ENCODE data around the gene GPI. TPM values are rescaled to one million over a fixed set of nuclear protein-coding genes. Genes with fewer than 3 reads are reported as not detected.
"Not testable (repeated sequence)": the region's sequence is repeated elsewhere in the genome, so short reads cannot be mapped to it uniquely, and the experiment has no call there.

The GPI gene
- total RNA-seq, 6 donors from 2014 or later = 90.4 to 198 (median 128) TPM

DNA sequence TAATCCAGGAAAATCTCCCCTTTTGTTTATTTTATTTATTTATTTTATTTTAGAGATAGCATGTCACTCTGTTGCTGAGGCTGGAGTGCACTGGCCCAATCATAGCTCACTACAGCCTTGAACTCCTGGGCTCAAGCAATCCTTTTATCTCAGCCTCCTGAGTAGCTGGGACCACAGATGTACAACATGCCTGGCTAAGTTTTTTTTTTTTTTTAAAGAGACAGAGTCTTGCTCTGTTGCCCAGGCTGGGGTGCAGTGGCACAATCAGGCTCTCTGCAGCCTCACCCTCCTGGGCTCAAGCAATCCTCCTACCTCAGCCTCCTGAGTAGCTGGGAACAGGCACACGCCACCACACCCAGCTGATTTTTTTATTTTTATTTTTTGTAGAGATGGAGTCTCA lies 32.9 kb downstream of the GPI start:
- WGBS, 2 donors = 96 to 100% methylated on average over 1 of the region's 1 CpG
- Histone ChIP-seq H3K4me3 (no peak overlapping the region), H3K4me1 (peaks cover 0 to 5% (median 0%) of the 10 kb centered on the region in 4 donors), H3K27me3 (no peaks in the 10 kb centered on the region), H3K9me3 (no peaks in the 10 kb centered on the region), H3K36me3 (peaks cover 10 to 80% (median 57%) of the 10 kb centered on the region in 4 donors), H3K27ac (no peak overlapping the region)
- no peak for DNase-seq
- TF ChIP-seq, protein P1, sequence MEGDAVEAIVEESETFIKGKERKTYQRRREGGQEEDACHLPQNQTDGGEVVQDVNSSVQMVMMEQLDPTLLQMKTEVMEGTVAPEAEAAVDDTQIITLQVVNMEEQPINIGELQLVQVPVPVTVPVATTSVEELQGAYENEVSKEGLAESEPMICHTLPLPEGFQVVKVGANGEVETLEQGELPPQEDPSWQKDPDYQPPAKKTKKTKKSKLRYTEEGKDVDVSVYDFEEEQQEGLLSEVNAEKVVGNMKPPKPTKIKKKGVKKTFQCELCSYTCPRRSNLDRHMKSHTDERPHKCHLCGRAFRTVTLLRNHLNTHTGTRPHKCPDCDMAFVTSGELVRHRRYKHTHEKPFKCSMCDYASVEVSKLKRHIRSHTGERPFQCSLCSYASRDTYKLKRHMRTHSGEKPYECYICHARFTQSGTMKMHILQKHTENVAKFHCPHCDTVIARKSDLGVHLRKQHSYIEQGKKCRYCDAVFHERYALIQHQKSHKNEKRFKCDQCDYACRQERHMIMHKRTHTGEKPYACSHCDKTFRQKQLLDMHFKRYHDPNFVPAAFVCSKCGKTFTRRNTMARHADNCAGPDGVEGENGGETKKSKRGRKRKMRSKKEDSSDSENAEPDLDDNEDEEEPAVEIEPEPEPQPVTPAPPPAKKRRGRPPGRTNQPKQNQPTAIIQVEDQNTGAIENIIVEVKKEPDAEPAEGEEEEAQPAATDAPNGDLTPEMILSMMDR (IDR thresholded peaks at IDR 0.05) = no peak
- TF ChIP-seq EP300 (IDR thresholded peaks at IDR 0.05) (no peak), POLR2AphosphoS5 (IDR thresholded peaks at IDR 0.05) (no peak), POLR2A (IDR thresholded peaks at IDR 0.05) (no peak)
- no peak for ATAC-seq (ENCODE audit: low FRiP score in 2 of 2)

DNA sequence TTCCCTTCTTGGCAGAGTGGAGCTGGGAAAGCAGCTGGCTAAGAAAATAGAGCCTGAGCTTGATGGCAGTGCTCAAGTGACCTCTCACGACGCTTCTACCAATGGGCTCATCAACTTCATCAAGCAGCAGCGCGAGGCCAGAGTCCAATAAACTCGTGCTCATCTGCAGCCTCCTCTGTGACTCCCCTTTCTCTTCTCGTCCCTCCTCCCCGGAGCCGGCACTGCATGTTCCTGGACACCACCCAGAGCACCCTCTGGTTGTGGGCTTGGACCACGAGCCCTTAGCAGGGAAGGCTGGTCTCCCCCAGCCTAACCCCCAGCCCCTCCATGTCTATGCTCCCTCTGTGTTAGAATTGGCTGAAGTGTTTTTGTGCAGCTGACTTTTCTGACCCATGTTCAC lies 34.9 kb downstream of the GPI start:
- TF ChIP-seq POLR2A (IDR thresholded peaks at IDR 0.05) (no peak), POLR2AphosphoS5 (IDR thresholded peaks at IDR 0.05) (no peak), EP300 (IDR thresholded peaks at IDR 0.05) (no peak)
- TF ChIP-seq, protein P1 (IDR thresholded peaks at IDR 0.05) = no peak
- DNase-seq (no peak), ATAC-seq (ENCODE audit: low FRiP score in 2 of 2) (no peak)
- H3K4me1 ChIP-seq = peaks cover 0 to 16% (median 6%) of the 10 kb centered on the region in 4 donors
- H3K27me3 ChIP-seq = no peaks in the 10 kb centered on the region
- peaks cover 6 to 59% (median 44%) of the 10 kb centered on the region in 4 donors for H3K36me3 ChIP-seq
- no peak overlapping the region for H3K4me3 ChIP-seq
- 92 to 93% methylated on average over 9 of the region's 9 CpGs for WGBS, 2 donors
- no peaks in the 10 kb centered on the region for H3K9me3 ChIP-seq
- H3K27ac ChIP-seq = no peak overlapping the region

DNA sequence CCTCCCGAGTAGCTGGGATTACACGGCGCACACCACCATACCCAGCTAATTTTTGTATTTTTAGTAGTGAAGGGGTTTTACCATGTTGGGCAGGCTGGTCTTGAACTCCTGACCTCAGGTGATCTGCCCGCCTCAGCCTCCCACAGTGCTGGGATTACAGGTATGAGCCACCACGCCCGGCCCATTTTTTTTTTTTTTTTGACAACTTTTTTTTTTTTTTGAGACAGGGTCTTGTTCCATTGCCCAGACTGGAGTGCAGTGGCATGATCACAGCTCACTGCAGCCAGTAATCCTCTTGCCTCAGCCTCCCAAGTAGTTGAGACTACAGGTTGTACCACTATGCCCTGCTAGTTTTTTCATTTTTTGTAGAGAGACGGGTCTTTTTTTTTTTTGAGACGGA lies 35.8 kb downstream of the GPI start:
- H3K27ac ChIP-seq; H3K27me3 ChIP-seq; H3K9me3 ChIP-seq; H3K4me3 ChIP-seq; DNase-seq; ATAC-seq (ENCODE audit: low FRiP score in 2 of 2): not testable (repeated sequence)
- Histone ChIP-seq H3K4me1 (peaks cover 0 to 20% (median 8%) of the 10 kb centered on the region in 4 donors), H3K36me3 (peaks cover 3 to 50% (median 38%) of the 10 kb centered on the region in 4 donors)
- 95 to 96% methylated on average over 8 of the region's 8 CpGs for WGBS, 2 donors

DNA sequence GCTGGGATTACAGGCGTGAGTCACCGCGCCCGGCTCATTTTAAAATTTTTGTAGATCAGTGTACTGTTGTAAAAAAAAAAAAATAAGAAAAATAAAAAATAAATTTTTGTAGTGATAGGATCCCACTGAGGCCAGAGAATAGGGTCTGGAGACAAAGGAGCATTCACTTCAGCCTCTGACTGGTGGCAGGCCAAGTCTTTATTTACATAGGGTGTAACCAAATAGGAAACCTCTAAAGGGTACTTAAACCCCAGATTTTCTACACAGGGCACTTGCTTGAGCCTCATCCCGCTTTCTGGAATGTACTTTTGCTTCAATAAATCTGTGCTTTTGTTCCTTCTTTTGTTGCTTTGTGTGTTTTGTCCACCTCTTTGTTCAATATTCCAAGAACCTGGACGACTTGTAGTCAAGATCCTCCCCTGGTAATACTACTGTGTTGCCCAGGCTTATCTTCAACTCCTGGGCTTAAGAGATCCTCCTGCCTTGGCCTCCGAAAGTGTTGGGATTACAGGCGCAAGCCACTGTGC lies 37.1 kb downstream of the GPI start:
- H3K4me1 ChIP-seq = peaks cover 0 to 20% (median 8%) of the 10 kb centered on the region in 4 donors
- ATAC-seq (ENCODE audit: low FRiP score in 2 of 2) (no peak), DNase-seq (no peak)
- TF ChIP-seq, protein P1 (IDR thresholded peaks at IDR 0.05) = no peak
- TF ChIP-seq EP300 (IDR thresholded peaks at IDR 0.05) (no peak), POLR2AphosphoS5 (IDR thresholded peaks at IDR 0.05) (no peak), POLR2A (IDR thresholded peaks at IDR 0.05) (no peak)
- WGBS, 2 donors = 86 to 87% methylated on average over 8 of the region's 8 CpGs
- H3K9me3 ChIP-seq = no peaks in the 10 kb centered on the region
- no peak overlapping the region for H3K4me3 ChIP-seq
- H3K27me3 ChIP-seq = no peaks in the 10 kb centered on the region
- no peak overlapping the region for H3K27ac ChIP-seq
- H3K36me3 ChIP-seq = peaks cover 0 to 37% (median 27%) of the 10 kb centered on the region in 4 donors

DNA sequence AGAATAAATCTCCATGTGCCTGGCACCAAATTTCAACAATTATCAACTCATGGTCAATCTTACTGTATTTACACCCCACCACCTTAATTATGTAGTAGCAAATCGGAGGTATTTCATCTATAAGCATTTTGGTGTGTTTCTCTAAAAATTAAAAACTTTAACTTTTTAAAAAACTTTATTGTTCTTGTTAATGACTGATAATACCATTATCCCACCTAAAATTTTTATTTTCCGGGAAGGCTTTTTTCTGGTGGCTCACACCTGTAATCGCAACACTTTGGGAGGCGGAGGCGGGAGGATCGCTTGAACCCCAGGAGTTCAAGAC lies 38.8 kb downstream of the GPI start:
- WGBS, 2 donors = 38 to 43% methylated on average over 6 of the region's 6 CpGs
- ATAC-seq (ENCODE audit: low FRiP score in 2 of 2) = no peak

More for the DNA sequence above, 38.8 kb downstream of the GPI start:
- Histone ChIP-seq H3K27ac (peak overlapping the region in 3 of 4 donors; percentile 49 to 78 (median 77)), H3K36me3 (peaks cover 0 to 22% (median 19%) of the 10 kb centered on the region in 4 donors), H3K4me3 (peak overlapping the region in 3 of 4 donors; percentile 63 to 97 (median 83)), H3K4me1 (peaks cover 0 to 20% (median 8%) of the 10 kb centered on the region in 4 donors), H3K9me3 (no peaks in the 10 kb centered on the region), H3K27me3 (no peaks in the 10 kb centered on the region)
- TF ChIP-seq EP300 (IDR thresholded peaks at IDR 0.05) = no peak
- TF ChIP-seq POLR2A (IDR thresholded peaks at IDR 0.05) = no peak
- TF ChIP-seq, protein P1 (IDR thresholded peaks at IDR 0.05) = no peak
- TF ChIP-seq POLR2AphosphoS5 (IDR thresholded peaks at IDR 0.05) = no peak
- DNase-seq = no peak

Data from upper lobe of left lung (tissue), 6 donors.